ENCODE results near the gene AOAH.

AOAH gene, protein sequence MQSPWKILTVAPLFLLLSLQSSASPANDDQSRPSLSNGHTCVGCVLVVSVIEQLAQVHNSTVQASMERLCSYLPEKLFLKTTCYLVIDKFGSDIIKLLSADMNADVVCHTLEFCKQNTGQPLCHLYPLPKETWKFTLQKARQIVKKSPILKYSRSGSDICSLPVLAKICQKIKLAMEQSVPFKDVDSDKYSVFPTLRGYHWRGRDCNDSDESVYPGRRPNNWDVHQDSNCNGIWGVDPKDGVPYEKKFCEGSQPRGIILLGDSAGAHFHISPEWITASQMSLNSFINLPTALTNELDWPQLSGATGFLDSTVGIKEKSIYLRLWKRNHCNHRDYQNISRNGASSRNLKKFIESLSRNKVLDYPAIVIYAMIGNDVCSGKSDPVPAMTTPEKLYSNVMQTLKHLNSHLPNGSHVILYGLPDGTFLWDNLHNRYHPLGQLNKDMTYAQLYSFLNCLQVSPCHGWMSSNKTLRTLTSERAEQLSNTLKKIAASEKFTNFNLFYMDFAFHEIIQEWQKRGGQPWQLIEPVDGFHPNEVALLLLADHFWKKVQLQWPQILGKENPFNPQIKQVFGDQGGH

GRCh38 chr7:36723951-36724664 lies at the start of gene AOAH:
TSS of gene AOAH (minus strand) at chr7:36724494. CDS start at chr7:36724148, 346 bp downstream.
- peak; percentile 82 for DNase-seq

- DNase-seq = no peak
These were observed 42.2 kb upstream of the AOAH start for GRCh38 chr7:36766451-36766850.

DNA sequence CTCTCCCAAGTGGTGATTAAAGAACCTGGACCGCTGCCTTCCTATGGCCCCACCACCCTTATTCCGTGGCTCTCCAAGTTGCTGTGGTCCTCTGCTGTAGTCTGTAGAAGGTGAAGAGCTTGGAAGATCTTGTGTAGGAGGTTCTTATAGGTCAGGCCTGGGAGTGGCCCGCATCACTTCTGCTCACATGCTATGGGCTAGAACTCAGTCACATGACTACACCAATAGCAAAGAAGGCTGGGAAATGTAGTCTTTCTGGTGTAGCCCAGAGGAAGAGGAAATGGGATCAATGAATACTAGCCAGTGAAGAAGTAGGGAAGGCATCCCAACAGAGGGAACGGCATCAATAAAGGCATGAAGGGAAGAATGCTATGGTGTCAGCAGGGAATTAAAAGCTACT lies 41.3 kb upstream of the AOAH start:
- no peak for DNase-seq

GRCh38 chr7:36764929-36765328 lies 40.6 kb upstream of the AOAH start:
- DNase-seq = no peak

- no peak for DNase-seq
These were observed 39.0 kb upstream of the AOAH start for GRCh38 chr7:36763132-36763816.

DNA sequence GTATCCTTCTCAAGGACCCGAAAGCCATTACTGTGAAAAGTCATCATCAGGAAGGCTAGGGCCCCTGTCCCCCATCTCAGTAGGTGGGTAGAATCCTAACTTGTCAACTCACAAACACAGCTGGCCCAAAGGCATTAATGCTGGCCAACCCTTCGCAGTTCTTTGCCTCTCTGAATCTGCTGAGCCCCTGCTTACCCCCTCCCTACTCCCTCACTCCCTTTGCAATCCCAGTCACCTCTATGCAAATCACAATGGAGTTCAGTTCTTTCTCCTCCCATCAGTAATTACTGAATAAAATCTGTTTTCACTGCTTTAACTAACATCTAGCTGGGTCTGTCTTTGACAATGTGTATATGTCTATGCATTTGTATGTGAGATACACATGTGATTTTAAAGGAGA lies 38.1 kb upstream of the AOAH start:
- DNase-seq = no peak

- DNase-seq = no peak
These were observed 37.5 kb upstream of the AOAH start for GRCh38 chr7:36761835-36762234.

GRCh38 chr7:36760856-36761762 lies 36.8 kb upstream of the AOAH start:
- no peak for DNase-seq

DNA sequence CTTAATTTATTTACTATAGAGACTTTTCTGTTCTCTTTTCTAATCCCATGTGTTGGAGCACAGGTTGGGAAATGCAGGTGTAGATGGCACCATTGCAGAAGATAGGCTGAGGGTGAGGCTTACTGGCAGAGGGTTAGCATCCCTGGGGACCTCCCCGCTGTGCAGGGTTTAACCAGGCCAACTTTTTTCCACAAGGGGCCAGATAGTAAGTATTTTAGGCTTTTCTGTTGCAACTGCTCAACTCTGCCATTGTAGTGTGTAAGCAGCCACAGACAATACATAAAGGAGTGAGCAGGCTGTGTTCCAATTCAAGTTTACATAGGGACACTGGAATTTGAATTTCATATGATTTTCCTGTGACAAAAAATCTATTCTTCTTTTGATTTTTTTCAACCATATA lies 34.6 kb upstream of the AOAH start:
- no peak for DNase-seq

DNA sequence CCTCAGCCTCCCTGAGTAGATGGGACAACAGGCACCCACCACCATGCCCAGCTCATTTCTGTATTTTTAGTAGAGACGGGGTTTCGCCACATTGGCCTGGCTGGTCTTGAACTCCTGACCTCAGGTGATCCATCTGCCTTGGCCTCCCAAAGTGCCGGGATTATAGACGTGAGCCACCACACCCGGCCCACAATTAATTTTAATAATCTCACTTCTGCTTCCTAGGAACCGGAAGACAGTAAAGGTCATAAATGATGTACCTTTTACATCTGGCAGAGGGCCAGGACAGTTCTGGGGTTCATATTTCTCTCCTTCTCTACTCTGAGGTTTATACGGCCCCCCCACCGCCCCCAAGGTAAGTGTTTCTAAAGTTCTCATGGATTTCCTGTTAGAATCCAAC lies 31.2 kb upstream of the AOAH start:
- no peak for DNase-seq

DNA sequence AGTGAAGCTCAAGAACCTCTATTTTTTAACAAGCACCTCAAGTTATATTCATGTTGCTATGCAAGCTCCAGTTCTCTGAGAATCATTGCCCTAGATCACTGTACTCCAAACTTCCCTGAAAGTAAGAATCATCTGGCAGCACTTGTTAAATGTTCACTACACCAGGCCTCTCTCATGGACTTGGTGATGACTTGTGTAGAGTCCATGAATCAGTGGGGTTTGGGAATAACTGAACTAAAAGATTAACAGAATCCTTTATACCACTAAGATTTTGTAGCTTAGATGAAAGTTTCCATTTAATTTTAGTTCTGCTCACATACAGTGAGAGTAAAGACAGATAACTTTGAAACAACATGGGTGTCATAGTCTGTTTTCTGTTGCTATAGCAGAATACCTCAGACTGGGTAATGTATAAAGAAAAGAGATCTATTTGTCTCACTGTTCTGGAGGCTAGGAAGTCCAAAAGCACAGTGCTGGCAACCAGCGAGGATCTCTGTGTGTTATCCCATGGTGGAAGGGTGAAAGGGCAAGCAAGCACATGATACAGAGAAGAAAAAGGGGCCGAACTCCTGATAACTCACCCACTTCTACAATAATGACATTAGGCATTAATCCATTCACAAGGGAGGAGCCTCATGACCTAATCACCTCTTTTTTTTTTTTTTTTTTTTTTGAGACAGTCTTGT lies 27.9 kb upstream of the AOAH start:
- no peak for DNase-seq

- DNase-seq = no peak
These were observed 26.2 kb upstream of the AOAH start for GRCh38 chr7:36750451-36750850.

DNA sequence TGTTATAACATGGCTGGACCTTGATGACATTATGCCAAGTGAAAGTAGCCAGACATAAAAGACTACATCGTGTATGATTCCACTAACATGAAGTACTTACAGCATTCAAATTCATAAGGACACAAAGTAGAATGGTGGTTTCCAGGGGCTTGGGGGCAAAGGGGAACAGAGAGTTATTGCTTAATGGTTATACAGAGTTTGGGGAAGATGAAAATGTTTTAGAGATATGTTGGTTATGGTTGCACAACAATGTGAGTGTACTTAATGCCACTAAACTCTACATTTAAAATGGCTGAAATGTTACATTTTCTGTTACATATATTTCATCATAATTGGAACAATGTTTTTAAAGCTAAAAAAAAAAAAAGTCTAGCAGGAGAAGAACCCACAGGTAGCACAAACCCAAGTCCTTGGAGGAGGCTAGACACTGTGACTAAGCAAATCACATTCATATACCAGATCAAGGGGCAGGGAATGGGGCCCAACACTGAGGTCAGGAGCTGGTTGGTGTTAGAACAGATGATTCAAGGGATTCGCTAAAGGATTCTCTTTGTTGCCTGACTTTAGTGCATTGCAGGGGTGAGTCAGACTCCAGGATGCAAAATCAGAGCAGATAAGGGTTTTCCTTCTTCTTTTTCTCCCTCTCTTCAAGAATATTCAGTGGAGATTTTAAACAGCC lies 25.1 kb upstream of the AOAH start:
- DNase-seq = no peak

DNA sequence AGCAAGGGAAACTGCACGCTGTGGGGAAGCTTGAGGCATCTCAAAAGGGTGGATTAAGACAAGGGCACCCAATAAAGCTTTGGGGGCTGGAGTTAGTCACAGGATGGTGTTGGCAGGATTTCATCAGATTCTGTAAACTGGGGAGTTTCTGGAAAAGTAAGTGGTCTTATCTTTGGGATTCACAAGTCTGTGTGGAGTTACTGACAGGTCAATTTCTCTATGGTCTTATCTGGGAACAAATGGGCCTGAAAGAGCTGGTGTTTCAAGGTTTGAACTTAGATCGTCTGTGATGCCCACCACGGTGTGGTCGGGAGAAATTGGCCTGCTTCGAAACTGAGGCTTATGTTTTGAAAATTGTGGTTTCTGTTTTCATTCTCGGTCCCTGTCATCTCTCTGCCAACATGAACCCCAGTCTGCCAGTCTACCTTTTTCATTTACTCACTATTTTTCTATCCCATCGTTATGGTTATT lies 23.8 kb upstream of the AOAH start:
- DNase-seq = no peak

DNA sequence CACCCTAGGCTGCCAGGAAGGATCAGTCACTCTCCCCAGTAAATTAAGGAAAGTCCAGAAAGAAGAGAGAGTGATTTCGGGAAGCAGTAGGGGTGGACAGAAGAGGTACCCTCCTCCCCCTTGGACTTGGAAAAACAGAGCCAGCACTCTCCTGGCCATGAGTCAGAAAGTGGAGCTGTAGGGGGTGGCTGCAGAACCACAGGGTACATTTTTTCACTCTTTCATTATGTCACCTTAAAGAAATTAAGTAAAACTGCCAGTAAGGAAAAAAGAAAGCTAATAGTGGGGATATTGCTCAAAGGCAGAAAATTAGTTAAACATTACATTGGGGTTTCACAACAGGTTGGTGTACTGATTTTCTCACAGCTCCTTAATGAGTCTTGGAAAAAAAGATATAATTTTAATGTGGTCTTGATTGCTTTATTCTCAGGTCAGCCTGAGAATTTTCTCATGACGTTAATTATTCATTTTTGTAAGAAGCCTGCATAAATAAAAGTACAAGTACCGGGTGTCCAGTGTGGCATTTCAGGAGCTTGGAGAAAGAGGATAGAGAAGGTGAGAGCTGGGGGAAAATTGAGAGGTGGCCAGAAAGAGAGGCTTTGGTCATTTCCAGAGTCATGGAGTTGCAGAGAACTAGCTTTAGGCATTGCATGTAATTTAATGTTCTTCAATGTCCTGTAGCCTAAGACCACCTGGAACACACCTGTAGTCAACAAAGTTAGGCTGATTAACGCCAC lies 23.2 kb upstream of the AOAH start:
- DNase-seq = no peak

DNA sequence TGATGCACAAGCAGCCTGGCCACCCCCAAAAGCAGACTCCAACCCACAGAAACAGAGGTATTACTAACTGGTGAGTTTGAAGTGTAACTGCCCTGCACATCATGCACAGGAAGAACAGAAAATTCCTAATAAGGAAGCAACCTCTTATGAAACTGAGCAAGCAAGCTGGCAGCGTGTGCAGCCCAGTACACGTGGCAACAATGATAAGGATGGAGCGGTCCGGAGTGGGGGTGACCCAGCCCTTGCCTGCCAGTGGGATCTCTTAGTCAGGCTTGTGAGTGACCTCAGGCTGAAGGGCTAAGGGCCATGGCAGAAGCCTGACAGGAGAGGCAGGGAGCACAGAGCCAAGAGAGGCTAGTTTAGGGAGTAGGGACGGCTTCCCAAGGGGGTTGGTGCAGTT lies 22.1 kb upstream of the AOAH start:
- DNase-seq = no peak

GRCh38 chr7:36742911-36743775 lies 18.8 kb upstream of the AOAH start:
- DNase-seq = no peak

GRCh38 chr7:36741866-36742265 lies 17.6 kb upstream of the AOAH start:
- no peak for DNase-seq

DNA sequence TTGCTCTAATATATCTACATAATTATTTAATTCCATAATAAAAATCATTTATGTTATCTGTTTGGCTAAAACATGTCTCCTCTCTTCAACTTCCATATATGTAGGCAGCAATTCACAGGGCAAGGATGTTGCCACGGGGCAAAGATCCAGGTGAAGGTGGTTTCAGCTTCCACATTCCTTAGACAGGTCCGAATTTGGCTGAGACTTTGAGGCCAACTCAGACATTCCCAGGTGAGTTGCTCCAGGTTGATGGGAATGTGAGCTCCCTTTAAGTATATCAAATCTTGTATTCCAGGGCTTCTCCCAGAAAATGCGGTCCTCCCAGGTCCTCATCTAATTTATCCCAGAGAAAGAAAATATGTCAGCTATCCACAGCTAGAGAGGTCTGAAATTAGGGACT lies 15.1 kb upstream of the AOAH start:
- no peak for DNase-seq

GRCh38 chr7:36736899-36737211 lies 12.6 kb upstream of the AOAH start:
- no peak for DNase-seq

Measured in activated CD8-positive, alpha-beta memory T cell treated with anti-CD3 and anti-CD28 coated beads, Interleukin-2, amount 50 U/mL, for 48 hours (primary cell).